ENCODE measurements around the gene JHY.

- TF ChIP-seq, protein P1, sequence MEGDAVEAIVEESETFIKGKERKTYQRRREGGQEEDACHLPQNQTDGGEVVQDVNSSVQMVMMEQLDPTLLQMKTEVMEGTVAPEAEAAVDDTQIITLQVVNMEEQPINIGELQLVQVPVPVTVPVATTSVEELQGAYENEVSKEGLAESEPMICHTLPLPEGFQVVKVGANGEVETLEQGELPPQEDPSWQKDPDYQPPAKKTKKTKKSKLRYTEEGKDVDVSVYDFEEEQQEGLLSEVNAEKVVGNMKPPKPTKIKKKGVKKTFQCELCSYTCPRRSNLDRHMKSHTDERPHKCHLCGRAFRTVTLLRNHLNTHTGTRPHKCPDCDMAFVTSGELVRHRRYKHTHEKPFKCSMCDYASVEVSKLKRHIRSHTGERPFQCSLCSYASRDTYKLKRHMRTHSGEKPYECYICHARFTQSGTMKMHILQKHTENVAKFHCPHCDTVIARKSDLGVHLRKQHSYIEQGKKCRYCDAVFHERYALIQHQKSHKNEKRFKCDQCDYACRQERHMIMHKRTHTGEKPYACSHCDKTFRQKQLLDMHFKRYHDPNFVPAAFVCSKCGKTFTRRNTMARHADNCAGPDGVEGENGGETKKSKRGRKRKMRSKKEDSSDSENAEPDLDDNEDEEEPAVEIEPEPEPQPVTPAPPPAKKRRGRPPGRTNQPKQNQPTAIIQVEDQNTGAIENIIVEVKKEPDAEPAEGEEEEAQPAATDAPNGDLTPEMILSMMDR (IDR thresholded peaks at IDR 0.05; ENCODE audit: low read depth, low read length, missing input control): no peak
- TF ChIP-seq, protein P2, sequence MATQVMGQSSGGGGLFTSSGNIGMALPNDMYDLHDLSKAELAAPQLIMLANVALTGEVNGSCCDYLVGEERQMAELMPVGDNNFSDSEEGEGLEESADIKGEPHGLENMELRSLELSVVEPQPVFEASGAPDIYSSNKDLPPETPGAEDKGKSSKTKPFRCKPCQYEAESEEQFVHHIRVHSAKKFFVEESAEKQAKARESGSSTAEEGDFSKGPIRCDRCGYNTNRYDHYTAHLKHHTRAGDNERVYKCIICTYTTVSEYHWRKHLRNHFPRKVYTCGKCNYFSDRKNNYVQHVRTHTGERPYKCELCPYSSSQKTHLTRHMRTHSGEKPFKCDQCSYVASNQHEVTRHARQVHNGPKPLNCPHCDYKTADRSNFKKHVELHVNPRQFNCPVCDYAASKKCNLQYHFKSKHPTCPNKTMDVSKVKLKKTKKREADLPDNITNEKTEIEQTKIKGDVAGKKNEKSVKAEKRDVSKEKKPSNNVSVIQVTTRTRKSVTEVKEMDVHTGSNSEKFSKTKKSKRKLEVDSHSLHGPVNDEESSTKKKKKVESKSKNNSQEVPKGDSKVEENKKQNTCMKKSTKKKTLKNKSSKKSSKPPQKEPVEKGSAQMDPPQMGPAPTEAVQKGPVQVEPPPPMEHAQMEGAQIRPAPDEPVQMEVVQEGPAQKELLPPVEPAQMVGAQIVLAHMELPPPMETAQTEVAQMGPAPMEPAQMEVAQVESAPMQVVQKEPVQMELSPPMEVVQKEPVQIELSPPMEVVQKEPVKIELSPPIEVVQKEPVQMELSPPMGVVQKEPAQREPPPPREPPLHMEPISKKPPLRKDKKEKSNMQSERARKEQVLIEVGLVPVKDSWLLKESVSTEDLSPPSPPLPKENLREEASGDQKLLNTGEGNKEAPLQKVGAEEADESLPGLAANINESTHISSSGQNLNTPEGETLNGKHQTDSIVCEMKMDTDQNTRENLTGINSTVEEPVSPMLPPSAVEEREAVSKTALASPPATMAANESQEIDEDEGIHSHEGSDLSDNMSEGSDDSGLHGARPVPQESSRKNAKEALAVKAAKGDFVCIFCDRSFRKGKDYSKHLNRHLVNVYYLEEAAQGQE (IDR thresholded peaks at IDR 0.05): no peak
- no peak for TF ChIP-seq HNF4G (IDR thresholded peaks at IDR 0.05)
- no peak for TF ChIP-seq EGR1 (IDR thresholded peaks at IDR 0.05; ENCODE audit: low read depth in 2 of 2)
- TF ChIP-seq, protein P3, sequence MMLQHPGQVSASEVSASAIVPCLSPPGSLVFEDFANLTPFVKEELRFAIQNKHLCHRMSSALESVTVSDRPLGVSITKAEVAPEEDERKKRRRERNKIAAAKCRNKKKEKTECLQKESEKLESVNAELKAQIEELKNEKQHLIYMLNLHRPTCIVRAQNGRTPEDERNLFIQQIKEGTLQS (IDR thresholded peaks at IDR 0.05): no peak
- no peak for TF ChIP-seq SP1 (IDR thresholded peaks at IDR 0.05)
- no peak for TF ChIP-seq GABPA (IDR thresholded peaks at IDR 0.05 in 1 of 2, conservative IDR thresholded peaks at IDR 0.05 in 1 of 2)
- TF ChIP-seq, protein P4, sequence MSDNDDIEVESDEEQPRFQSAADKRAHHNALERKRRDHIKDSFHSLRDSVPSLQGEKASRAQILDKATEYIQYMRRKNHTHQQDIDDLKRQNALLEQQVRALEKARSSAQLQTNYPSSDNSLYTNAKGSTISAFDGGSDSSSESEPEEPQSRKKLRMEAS (IDR thresholded peaks at IDR 0.05): no peak
- TF ChIP-seq RXRA (IDR thresholded peaks at IDR 0.05): no peak
- TF ChIP-seq TAF1 (conservative IDR thresholded peaks at IDR 0.05): no peak
- TF ChIP-seq RAD21 (IDR thresholded peaks at IDR 0.05): no peak
Measured at GRCh38 chr11:122843281-122844141, 39.0 kb upstream of the JHY start.
